Measurements from ENCODE around the gene ARL15. TPM values are rescaled to one million over a fixed set of nuclear protein-coding genes. Genes with fewer than 3 reads are reported as not detected.

Gene ARL15
- total and polyA plus RNA-seq, 4 donors, result 5.7 to 66.2 (median 14.9) TPM

- Histone ChIP-seq H3K27ac (ENCODE audit: low read depth in 1 of 2, low read length in 1 of 2) (no peak overlapping the region), H3K9ac (ENCODE audit: insufficient read depth in 1 of 2, low read length in 2 of 2) (no peak overlapping the region), H3K4me1 (ENCODE audit: control insufficient read depth in 5 of 5, insufficient read depth in 5 of 5, low read length in 5 of 5) (peaks cover 0 to 18% (median 2%) of the 10 kb centered on the region in 5 donors), H3K4me3 (no peak overlapping the region), H3K36me3 (ENCODE audit: control insufficient read depth in 4 of 4, insufficient read depth in 4 of 4, low read length in 4 of 4) (no peaks in the 10 kb centered on the region), H3K9me3 (ENCODE audit: control insufficient read depth in 4 of 4, insufficient read depth in 3 of 4, low read length in 3 of 4) (no peaks in the 10 kb centered on the region), H3K27me3 (ENCODE audit: control insufficient read depth in 3 of 3, insufficient read depth in 3 of 3, low read length in 2 of 3) (no peaks in the 10 kb centered on the region)
- WGBS, 2 donors, result 64 to 70% methylated on average over 2 of the region's 2 CpGs
- TF ChIP-seq, protein P1, sequence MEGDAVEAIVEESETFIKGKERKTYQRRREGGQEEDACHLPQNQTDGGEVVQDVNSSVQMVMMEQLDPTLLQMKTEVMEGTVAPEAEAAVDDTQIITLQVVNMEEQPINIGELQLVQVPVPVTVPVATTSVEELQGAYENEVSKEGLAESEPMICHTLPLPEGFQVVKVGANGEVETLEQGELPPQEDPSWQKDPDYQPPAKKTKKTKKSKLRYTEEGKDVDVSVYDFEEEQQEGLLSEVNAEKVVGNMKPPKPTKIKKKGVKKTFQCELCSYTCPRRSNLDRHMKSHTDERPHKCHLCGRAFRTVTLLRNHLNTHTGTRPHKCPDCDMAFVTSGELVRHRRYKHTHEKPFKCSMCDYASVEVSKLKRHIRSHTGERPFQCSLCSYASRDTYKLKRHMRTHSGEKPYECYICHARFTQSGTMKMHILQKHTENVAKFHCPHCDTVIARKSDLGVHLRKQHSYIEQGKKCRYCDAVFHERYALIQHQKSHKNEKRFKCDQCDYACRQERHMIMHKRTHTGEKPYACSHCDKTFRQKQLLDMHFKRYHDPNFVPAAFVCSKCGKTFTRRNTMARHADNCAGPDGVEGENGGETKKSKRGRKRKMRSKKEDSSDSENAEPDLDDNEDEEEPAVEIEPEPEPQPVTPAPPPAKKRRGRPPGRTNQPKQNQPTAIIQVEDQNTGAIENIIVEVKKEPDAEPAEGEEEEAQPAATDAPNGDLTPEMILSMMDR (IDR thresholded peaks at IDR 0.05; ENCODE audit: control extremely low read depth, extremely low read depth), result no peak
- DNase-seq, result peak in 2 of 3 donors; percentile 66 to 75
- ATAC-seq (ENCODE audit: insufficient read depth, low FRiP score), result no peak
These were observed 76.0 kb downstream of the ARL15 start for GRCh38 chr5:54234304-54234933.

DNA sequence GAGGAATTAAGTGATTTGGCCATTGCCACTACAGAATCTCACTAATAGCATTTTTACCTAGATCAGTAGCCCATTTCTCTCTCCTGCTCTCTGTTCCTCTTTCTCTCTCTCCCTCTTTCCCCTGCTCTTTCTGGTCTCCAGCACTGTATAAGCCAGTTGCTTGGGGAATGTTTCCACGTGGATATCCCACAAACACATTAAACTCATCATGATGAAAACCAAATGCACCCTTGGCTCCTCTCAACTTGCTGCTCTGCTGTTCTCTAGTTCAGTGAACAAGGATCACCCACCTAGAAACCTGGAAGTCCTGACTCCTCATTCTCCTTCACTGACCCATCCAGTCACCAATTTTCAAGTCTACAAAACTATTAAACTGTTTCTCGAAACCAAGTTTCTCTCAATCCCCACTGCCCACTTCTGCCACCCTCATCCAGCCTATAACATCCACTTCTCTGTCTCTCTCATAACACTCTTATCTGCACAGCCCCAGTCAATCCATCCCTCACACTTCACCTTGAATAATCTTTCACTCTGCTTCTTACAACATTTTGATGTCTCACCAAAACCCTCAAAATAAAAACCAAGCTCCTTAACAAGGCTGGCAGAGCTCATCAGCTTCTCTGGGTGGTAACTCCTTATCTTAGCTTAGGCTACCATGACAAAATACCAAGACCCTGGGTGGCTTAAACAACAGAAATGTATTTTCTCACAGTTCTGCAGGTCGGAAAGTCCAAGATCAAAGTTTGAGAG, 79.3 kb downstream of the ARL15 start:
- Histone ChIP-seq H3K9me3 (ENCODE audit: control insufficient read depth in 4 of 4, insufficient read depth in 3 of 4, low read length in 3 of 4) (no peaks in the 10 kb centered on the region), H3K27ac (ENCODE audit: low read depth in 1 of 2, low read length in 1 of 2) (no peak overlapping the region), H3K4me1 (ENCODE audit: control insufficient read depth in 5 of 5, insufficient read depth in 5 of 5, low read length in 5 of 5) (peaks cover 0 to 14% (median 3%) of the 10 kb centered on the region in 5 donors), H3K36me3 (ENCODE audit: control insufficient read depth in 4 of 4, insufficient read depth in 4 of 4, low read length in 4 of 4) (no peaks in the 10 kb centered on the region), H3K9ac (ENCODE audit: insufficient read depth in 1 of 2, low read length in 2 of 2) (no peak overlapping the region), H3K27me3 (ENCODE audit: control insufficient read depth in 3 of 3, insufficient read depth in 3 of 3, low read length in 2 of 3) (no peaks in the 10 kb centered on the region), H3K4me3 (no peak overlapping the region)
- 79 to 81% methylated on average over 3 of the region's 3 CpGs for WGBS, 2 donors
- ATAC-seq (ENCODE audit: insufficient read depth, low FRiP score) (no peak), DNase-seq (no peak)
- TF ChIP-seq, protein P1 (IDR thresholded peaks at IDR 0.05; ENCODE audit: control extremely low read depth, extremely low read depth), result no peak

DNA sequence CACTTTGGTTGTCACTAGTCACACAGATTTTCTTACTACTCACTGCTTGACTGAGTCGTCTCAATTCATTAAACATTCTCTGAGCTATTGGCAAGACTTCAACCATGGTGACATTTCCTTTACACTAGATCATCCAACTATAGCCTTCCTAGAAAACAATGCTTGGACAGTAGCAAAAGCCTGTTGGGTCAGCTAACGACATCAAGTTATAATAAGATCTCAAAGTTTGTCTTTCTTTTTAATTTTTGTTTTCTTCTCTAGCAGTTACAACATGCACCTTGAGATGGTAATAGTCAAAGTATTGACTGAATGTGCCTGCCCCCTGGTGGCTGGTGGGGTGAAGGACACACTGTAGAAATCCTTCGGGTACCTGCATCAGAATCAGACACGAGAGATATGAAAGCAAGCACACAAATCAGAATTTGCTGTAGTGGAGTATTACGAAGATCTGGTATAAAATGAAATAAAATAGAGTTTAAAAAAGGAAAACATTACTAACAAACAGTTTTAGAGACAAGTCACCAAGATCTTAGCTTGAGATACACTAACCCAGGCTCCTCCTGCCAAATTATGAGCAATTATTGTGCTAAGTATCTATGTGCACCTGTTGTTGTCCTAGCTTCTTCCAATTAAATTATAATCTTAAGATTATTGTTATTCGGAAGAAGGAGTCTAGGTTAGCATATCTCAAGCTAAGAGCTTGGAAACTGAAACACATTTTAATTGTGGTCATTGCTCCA, 81.2 kb downstream of the ARL15 start:
- Histone ChIP-seq H3K27ac (ENCODE audit: low read depth in 1 of 2, low read length in 1 of 2) (no peak overlapping the region), H3K9ac (ENCODE audit: insufficient read depth in 1 of 2, low read length in 2 of 2) (no peak overlapping the region), H3K36me3 (ENCODE audit: control insufficient read depth in 4 of 4, insufficient read depth in 4 of 4, low read length in 4 of 4) (no peaks in the 10 kb centered on the region), H3K9me3 (ENCODE audit: control insufficient read depth in 4 of 4, insufficient read depth in 3 of 4, low read length in 3 of 4) (no peaks in the 10 kb centered on the region), H3K27me3 (ENCODE audit: control insufficient read depth in 3 of 3, insufficient read depth in 3 of 3, low read length in 2 of 3) (no peaks in the 10 kb centered on the region), H3K4me3 (no peak overlapping the region), H3K4me1 (ENCODE audit: control insufficient read depth in 5 of 5, insufficient read depth in 5 of 5, low read length in 5 of 5) (peaks cover 0 to 14% (median 3%) of the 10 kb centered on the region in 5 donors)
- 18 to 25% methylated on average over 6 of the region's 6 CpGs for WGBS, 2 donors
- ATAC-seq (ENCODE audit: insufficient read depth, low FRiP score) (peak; percentile 81), DNase-seq (peak; percentile 62 to 72 (median 69))
- TF ChIP-seq, protein P1 (IDR thresholded peaks at IDR 0.05; ENCODE audit: control extremely low read depth, extremely low read depth), result peak; percentile 89

Measured in lung (tissue), 12 donors.